Upper lobe of left lung (tissue), 6 donors: Measurements from ENCODE around the gene THEMIS2. TPM values are rescaled to one million over a fixed set of nuclear protein-coding genes. Genes with fewer than 3 reads are reported as not detected.
A peak's percentile ranks its signal among the peaks of the same experiment; 100 is the strongest.

ENCODE experiments used
- ATAC-seq, 2 donors: fragments of 200-7000 bp; cut with Tn5 transposase; one replicate each; pipeline ENCODE4 v1.9.1; 2022; ENCODE audit warnings: mild to moderate bottlenecking in 2 of 2, moderate library complexity in 2 of 2; ENCODE audit not compliant: low FRiP score in 2 of 2
- DNase-seq, 2 donors: peaks; one replicate each; pipeline ENCODE4 v3.0.0-alpha.2; 2019 to 2020
- H3K27ac ChIP-seq, 4 donors: fragments of 200-600 bp; sonication (generic); one replicate each; pipeline ENCODE4 v1.5.1; 2016 to 2019
- H3K27me3 ChIP-seq, 4 donors: fragments of 200-600 bp; sonication (generic); one replicate each; pipeline ENCODE4 v1.5.1; 2017 to 2019
- H3K36me3 ChIP-seq, 4 donors: fragments of 200-600 bp; sonication (generic); one replicate each; pipeline ENCODE4 v1.5.1; 2016 to 2019
- H3K4me1 ChIP-seq, 4 donors: fragments of 200-600 bp; sonication (generic); one replicate each; pipeline ENCODE4 v1.5.1; 2018 to 2019
- H3K4me3 ChIP-seq, 4 donors: fragments of 200-600 bp; sonication (generic); one replicate each; pipeline ENCODE4 v1.5.1; 2017 to 2019; ENCODE audit warnings: mild to moderate bottlenecking in 2 of 4, moderate library complexity in 1 of 4
- H3K9me3 ChIP-seq, 4 donors: fragments of 200-600 bp; sonication (generic); one replicate each; pipeline ENCODE4 v1.5.1; 2018 to 2019
- CTCF ChIP-seq, 6 experiments: fragments of 450-650 bp in 4 of 6; fragments of 200-600 bp in 2 of 6; sonication (generic) in 2 of 6; IDR thresholded peaks; one replicate each; pipeline ENCODE4 v1.5.1; 2016 to 2019; ENCODE audit warnings: antibody characterized with exemption in 6 of 6
- EP300 ChIP-seq, 4 donors: sonication (generic); formaldehyde crosslinking; IDR thresholded peaks; one replicate each; pipeline ENCODE4 v1.5.1; 2017; ENCODE audit warnings: antibody characterized with exemption in 4 of 4, control low read depth in 2 of 4
- POLR2A ChIP-seq, 4 donors: fragments of 450-650 bp; IDR thresholded peaks; one replicate each; pipeline ENCODE4 v1.5.1; 2016 to 2017; ENCODE audit warnings: antibody characterized with exemption in 4 of 4, mild to moderate bottlenecking in 2 of 4
- POLR2AphosphoS5 ChIP-seq, 2 donors: sonication (generic); formaldehyde crosslinking; IDR thresholded peaks; one replicate each; pipeline ENCODE4 v1.5.1; 2017; ENCODE audit warnings: antibody characterized with exemption in 2 of 2
- WGBS, 2 donors: methylation state at CpG; one replicate each; pipeline ENCODE4 v1.1.5; 2017 to 2018; 5-methylcytosine and 5-hydroxymethylcytosine counted together
- total RNA-seq, 6 donors: library from RNA; depleted of rRNA in 4 of 6; stranded (reverse); fragments of >200 nt in 4 of 6; gene quantifications; one replicate each; pipeline versions ENCODE4 v1.1.0 to v1.2.1, GENCODE V29; 2016 to 2021
- donor health status: DM: no; HTN: no; CAD: no; lungs with moderate emphysema.
- donor health status: DM: no; HTN: yes; CAD: no; lungs with severe emphysema.

Gene THEMIS2
- total RNA-seq, 6 donors from 2014 or later = 59.5 to 216 (median 130) TPM

DNA sequence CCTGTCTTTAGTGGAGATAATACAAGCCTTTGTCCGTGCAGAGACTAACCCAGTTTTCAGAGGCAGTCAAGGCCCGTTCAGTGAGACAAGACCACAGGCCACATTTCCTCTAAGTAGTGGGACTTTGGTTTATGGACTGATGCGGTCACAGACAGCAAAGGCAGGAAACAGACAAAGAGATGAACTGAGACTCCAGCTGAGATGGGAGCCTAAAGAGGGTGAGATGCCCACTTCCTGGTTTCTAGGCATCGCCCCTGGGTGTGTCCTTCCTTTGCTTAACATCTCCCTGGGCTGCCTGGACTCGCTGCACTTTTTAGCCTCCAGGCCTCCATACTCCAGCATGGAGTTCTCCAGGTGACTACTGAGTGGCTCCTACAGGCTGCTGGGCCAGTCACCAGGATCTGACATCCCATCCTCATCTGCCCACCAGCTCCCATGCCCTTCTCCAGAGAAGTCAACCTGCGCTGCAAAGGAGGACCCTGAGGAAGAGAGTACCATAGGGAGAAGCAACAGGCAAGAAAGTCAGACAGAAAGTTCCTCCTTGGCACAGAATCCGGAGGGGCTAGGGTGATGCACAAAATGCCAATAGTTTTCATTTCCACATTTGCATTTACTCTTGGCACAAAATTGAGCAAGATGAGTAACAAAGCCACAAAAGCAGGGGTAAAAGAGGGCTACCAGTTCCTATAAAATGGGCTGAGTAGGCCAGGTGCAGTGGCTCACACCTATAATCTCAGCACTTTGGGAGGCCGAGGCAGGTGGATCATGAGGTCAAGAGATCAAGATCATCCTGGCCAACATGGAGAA lies 15.1 kb downstream of the THEMIS2 start:
- H3K9me3 ChIP-seq = no peaks in the 10 kb centered on the region
- no peak overlapping the region for H3K4me3 ChIP-seq
- DNase-seq (peak in 1 of 2 donors; percentile 58), ATAC-seq (no peak)
- no peaks in the 10 kb centered on the region for H3K27me3 ChIP-seq
- peak in 1 of 4 donors; percentile 29 for TF ChIP-seq POLR2A (IDR thresholded peaks at IDR 0.05)
- no peak for TF ChIP-seq CTCF (IDR thresholded peaks at IDR 0.05)
- no peak for TF ChIP-seq EP300 (IDR thresholded peaks at IDR 0.05)
- TF ChIP-seq POLR2AphosphoS5 (IDR thresholded peaks at IDR 0.05) = peak; percentile 48 to 62
- peaks cover 0 to 52% (median 27%) of the 10 kb centered on the region in 4 donors for H3K4me1 ChIP-seq
- peak overlapping the region; percentile 71 to 90 (median 82) for H3K27ac ChIP-seq
- WGBS, 2 donors = 64 to 72% methylated on average over 8 of the region's 8 CpGs
- H3K36me3 ChIP-seq = peaks cover 11 to 60% (median 35%) of the 10 kb centered on the region in 4 donors

- Histone ChIP-seq H3K9me3 (no peaks in the 10 kb centered on the region), H3K4me3 (no peak overlapping the region), H3K36me3 (peaks cover 22 to 66% (median 43%) of the 10 kb centered on the region in 4 donors), H3K27me3 (no peaks in the 10 kb centered on the region), H3K4me1 (peaks cover 0 to 42% (median 20%) of the 10 kb centered on the region in 4 donors), H3K27ac (peak overlapping the region; percentile 15 to 89 (median 70))
- ATAC-seq = no peak
- 78 to 93% methylated on average over 2 to 3 of the region's 3 CpGs for WGBS, 2 donors
- TF ChIP-seq EP300 (IDR thresholded peaks at IDR 0.05) (no peak), POLR2AphosphoS5 (IDR thresholded peaks at IDR 0.05) (no peak), CTCF (IDR thresholded peaks at IDR 0.05) (no peak)
- no peak for DNase-seq
Measured at GRCh38 chr1:27889506-27889905, 17.2 kb downstream of the THEMIS2 start.

- ATAC-seq = peak in 1 of 2 donors; percentile 75
- no peak overlapping the region for H3K4me3 ChIP-seq
- peak overlapping the region; percentile 72 to 89 (median 82) for H3K27ac ChIP-seq
- WGBS, 2 donors = 51 to 68% methylated on average over 7 of the region's 7 CpGs
- peak in 1 of 2 donors; percentile 63 for DNase-seq
- peaks cover 0 to 38% (median 15%) of the 10 kb centered on the region in 4 donors for H3K4me1 ChIP-seq
- H3K9me3 ChIP-seq = no peaks in the 10 kb centered on the region
- no peaks in the 10 kb centered on the region for H3K27me3 ChIP-seq
- TF ChIP-seq CTCF (IDR thresholded peaks at IDR 0.05) (peak in 3 of 6 experiments; percentile 21 to 32 (median 25)), EP300 (IDR thresholded peaks at IDR 0.05) (peak in 3 of 4 donors; percentile 73 to 88 (median 84)), POLR2A (IDR thresholded peaks at IDR 0.05) (peak in 1 of 4 donors; percentile 56), POLR2AphosphoS5 (IDR thresholded peaks at IDR 0.05) (peak; percentile 54 to 81)
- peaks cover 35 to 77% (median 59%) of the 10 kb centered on the region in 4 donors for H3K36me3 ChIP-seq
Measured at GRCh38 chr1:27891196-27891889, 19.0 kb downstream of the THEMIS2 start.

- peaks cover 0 to 21% (median 4%) of the 10 kb centered on the region in 4 donors for H3K4me1 ChIP-seq
Measured at GRCh38 chr1:27894521-27894920, 22.2 kb downstream of the THEMIS2 start.

More at GRCh38 chr1:27894521-27894920, 22.2 kb downstream of the THEMIS2 start:
- TF ChIP-seq POLR2A (IDR thresholded peaks at IDR 0.05) (no peak), CTCF (IDR thresholded peaks at IDR 0.05) (no peak), POLR2AphosphoS5 (IDR thresholded peaks at IDR 0.05) (no peak)
- Histone ChIP-seq H3K36me3 (peaks cover 40 to 91% (median 61%) of the 10 kb centered on the region in 4 donors), H3K9me3 (no peaks in the 10 kb centered on the region), H3K4me3 (no peak overlapping the region), H3K27ac (no peak overlapping the region), H3K27me3 (no peaks in the 10 kb centered on the region)
- ATAC-seq (no peak), DNase-seq (no peak)
- 79 to 86% methylated on average over 3 of the region's 3 CpGs for WGBS, 2 donors
